ENCODE results near the gene RIMS3. TPM values are rescaled to one million over a fixed set of nuclear protein-coding genes. Genes with fewer than 3 reads are reported as not detected.

Gene RIMS3
- total RNA-seq, 1 donor from 2014 or later: 7.2 TPM

GRCh38 chr1:40679165-40679953 is 13.9 kb upstream of the RIMS3 start:
- no peak for DNase-seq (ENCODE audit: low spot score, unreplicated experiment)
- no peak overlapping the region for H3K4me3 Mint-ChIP-seq (ENCODE audit: low read depth)
- no peak overlapping the region for H3K27ac Mint-ChIP-seq
- H3K27me3 Mint-ChIP-seq: no peaks in the 10 kb centered on the region
- H3K36me3 Mint-ChIP-seq (ENCODE audit: insufficient read depth): peaks cover 1% of the 10 kb centered on the region
- TF ChIP-seq, protein P1, sequence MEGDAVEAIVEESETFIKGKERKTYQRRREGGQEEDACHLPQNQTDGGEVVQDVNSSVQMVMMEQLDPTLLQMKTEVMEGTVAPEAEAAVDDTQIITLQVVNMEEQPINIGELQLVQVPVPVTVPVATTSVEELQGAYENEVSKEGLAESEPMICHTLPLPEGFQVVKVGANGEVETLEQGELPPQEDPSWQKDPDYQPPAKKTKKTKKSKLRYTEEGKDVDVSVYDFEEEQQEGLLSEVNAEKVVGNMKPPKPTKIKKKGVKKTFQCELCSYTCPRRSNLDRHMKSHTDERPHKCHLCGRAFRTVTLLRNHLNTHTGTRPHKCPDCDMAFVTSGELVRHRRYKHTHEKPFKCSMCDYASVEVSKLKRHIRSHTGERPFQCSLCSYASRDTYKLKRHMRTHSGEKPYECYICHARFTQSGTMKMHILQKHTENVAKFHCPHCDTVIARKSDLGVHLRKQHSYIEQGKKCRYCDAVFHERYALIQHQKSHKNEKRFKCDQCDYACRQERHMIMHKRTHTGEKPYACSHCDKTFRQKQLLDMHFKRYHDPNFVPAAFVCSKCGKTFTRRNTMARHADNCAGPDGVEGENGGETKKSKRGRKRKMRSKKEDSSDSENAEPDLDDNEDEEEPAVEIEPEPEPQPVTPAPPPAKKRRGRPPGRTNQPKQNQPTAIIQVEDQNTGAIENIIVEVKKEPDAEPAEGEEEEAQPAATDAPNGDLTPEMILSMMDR (IDR thresholded peaks at IDR 0.05; ENCODE audit: unreplicated experiment): no peak
- no peaks in the 10 kb centered on the region for H3K4me1 Mint-ChIP-seq (ENCODE audit: low read depth)
- no peaks in the 10 kb centered on the region for H3K9me3 Mint-ChIP-seq (ENCODE audit: low read depth)

DNA sequence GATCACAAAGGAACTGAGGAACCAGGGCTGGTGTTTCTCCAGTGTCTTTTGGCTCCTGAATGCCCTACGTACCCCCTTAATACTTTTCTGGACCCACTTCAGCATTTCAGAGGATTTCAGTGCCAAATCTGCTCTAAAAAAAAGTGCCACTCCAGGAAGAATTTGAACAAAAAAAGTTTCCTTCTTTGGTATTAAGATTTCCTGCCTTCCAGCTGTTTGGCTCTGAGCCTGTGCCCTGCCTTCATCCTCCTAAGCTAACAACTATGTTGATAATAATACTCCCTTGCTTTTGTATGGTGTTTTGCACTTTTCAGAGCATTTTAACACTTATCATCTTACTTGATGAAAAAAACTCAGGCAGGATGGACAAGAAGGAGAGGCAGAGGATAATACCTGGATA is 11.0 kb upstream of the RIMS3 start:
- no peak overlapping the region for H3K4me3 Mint-ChIP-seq (ENCODE audit: low read depth)
- TF ChIP-seq, protein P1 (IDR thresholded peaks at IDR 0.05; ENCODE audit: unreplicated experiment): no peak
- H3K36me3 Mint-ChIP-seq (ENCODE audit: insufficient read depth): no peaks in the 10 kb centered on the region
- no peak overlapping the region for H3K27ac Mint-ChIP-seq
- H3K4me1 Mint-ChIP-seq (ENCODE audit: low read depth): no peaks in the 10 kb centered on the region
- H3K27me3 Mint-ChIP-seq: no peaks in the 10 kb centered on the region
- no peaks in the 10 kb centered on the region for H3K9me3 Mint-ChIP-seq (ENCODE audit: low read depth)
- DNase-seq (ENCODE audit: low spot score, unreplicated experiment): no peak

GRCh38 chr1:40673452-40673851 is 8.0 kb upstream of the RIMS3 start:
- no peaks in the 10 kb centered on the region for H3K4me1 Mint-ChIP-seq (ENCODE audit: low read depth)
- H3K4me3 Mint-ChIP-seq (ENCODE audit: low read depth): no peak overlapping the region
- peaks cover 15% of the 10 kb centered on the region for H3K27me3 Mint-ChIP-seq

GRCh38 chr1:40668769-40669525 is 3.5 kb upstream of the RIMS3 start:
- peak; percentile 72 for DNase-seq (ENCODE audit: low spot score, unreplicated experiment)
- H3K4me1 Mint-ChIP-seq (ENCODE audit: low read depth): no peaks in the 10 kb centered on the region
- TF ChIP-seq, protein P1 (IDR thresholded peaks at IDR 0.05; ENCODE audit: unreplicated experiment): peak; percentile 91
- no peak overlapping the region for H3K27ac Mint-ChIP-seq
- no peaks in the 10 kb centered on the region for H3K9me3 Mint-ChIP-seq (ENCODE audit: low read depth)
- no peak overlapping the region for H3K4me3 Mint-ChIP-seq (ENCODE audit: low read depth)
- H3K36me3 Mint-ChIP-seq (ENCODE audit: insufficient read depth): no peaks in the 10 kb centered on the region
- peaks cover 26% of the 10 kb centered on the region for H3K27me3 Mint-ChIP-seq

More at GRCh38 chr1:40673452-40673851, 8.0 kb upstream of the RIMS3 start:
- H3K9me3 Mint-ChIP-seq (ENCODE audit: low read depth): no peaks in the 10 kb centered on the region
- no peak for DNase-seq (ENCODE audit: low spot score, unreplicated experiment)
- no peak overlapping the region for H3K27ac Mint-ChIP-seq
- TF ChIP-seq, protein P1 (IDR thresholded peaks at IDR 0.05; ENCODE audit: unreplicated experiment): no peak
- H3K36me3 Mint-ChIP-seq (ENCODE audit: insufficient read depth): no peaks in the 10 kb centered on the region

GRCh38 chr1:40664791-40665190 is 691 bp downstream of the RIMS3 start:
- TF ChIP-seq, protein P1 (IDR thresholded peaks at IDR 0.05; ENCODE audit: unreplicated experiment): no peak
- Mint-ChIP-seq H3K36me3 (ENCODE audit: insufficient read depth) (no peaks in the 10 kb centered on the region), H3K27ac (no peak overlapping the region), H3K4me3 (ENCODE audit: low read depth) (peak overlapping the region; percentile 77), H3K27me3 (peaks cover 35% of the 10 kb centered on the region), H3K9me3 (ENCODE audit: low read depth) (no peaks in the 10 kb centered on the region), H3K4me1 (ENCODE audit: low read depth) (no peaks in the 10 kb centered on the region)
- DNase-seq (ENCODE audit: low spot score, unreplicated experiment): no peak

Measured in progenitor cell of endocrine pancreas (in vitro differentiated cells).